Stimulated activated CD4-positive, alpha-beta T cell treated with anti-CD3 and anti-CD28 coated beads, Interleukin-4, amount 100 ng/mL, for 4 hours (primary cell): Measurements from ENCODE around the gene GPATCH1.
"Not testable (repeated sequence)": the region's sequence is repeated elsewhere in the genome, so short reads cannot be mapped to it uniquely, and the experiment has no call there.

Experiments
- DNase-seq, 2 experiments: peaks; one replicate each; pipeline ENCODE4 v3.0.0-alpha.2; 2020

GPATCH1 gene

DNA sequence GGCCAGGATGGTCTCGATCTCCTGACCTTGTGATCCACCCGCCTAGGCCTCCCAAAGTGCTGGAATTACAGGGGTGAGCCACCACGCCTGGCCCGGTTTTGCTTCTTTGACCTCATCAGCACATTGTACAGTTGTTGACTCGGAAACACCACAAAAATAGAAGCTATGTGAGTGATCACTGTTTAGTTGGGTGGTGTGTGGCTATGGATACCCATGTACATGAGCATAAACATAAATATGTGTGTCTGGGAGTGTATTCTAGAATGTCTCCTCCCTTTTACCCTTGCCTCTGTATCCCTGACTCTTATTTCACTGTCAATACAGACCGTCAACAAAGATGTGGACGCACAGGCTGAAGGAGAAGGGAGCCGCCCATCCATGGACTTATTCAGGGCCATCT lies 36.5 kb downstream of the GPATCH1 start:
- DNase-seq: no peak

DNA sequence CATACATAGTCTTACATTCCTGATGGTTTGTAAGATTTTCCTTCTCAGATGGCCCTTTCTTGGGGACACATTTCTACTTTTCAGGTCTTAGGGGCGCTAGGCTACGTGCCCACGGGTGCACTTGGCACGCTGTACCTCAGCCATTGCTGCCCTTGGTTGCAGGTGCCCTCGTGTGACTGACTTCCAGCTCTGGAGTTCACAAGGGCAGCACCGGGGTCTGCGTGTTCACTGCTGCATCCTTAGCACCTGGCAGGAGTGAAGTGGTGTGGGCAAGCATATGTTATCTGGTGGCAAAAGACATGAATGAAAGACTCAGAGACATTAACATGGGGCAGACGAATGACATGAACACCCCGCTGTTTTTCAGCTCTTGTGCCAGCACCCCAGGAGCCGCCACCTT lies 37.7 kb downstream of the GPATCH1 start:
- DNase-seq: no peak

DNA sequence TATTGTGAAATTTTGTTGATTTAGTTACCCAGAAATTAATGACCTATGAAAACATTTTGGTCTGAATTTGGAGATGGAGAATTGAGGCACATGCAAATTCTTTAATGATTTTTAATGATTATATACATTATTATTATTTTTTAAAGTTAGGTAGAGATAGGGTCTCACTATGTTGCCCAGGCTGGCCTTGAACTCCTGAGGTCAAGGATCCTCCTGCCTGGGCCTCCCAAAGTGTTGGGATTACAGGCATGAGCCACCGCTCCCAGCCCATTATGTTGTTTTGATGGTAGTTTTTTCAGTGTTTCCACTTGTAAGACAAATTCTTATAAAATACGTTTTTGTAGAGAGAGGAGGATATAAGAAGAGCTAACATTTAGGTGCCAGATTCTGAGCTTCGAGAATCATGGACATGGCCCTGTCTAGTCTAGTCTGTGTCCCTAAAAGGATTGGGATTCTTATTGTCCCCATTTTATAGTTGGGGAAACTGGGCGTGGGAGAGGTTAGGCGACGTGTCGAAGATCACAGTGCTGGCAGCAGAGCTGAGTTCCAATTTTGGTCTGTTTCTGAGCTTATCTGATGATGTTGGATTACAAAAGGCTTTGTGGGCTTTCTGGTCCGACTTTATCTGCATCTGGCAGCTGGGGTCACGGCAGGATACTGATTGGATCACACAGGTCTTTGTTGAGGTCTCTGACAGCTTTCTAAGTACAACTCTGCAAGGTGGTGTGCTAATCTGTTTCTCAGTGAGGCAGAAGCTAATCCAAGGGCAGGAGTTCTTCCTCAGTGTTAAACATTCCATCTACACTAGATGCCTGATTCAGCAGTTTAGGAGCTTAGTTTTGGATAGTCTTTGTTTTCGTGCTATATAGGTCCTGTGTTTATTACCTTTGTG lies 43.5 kb downstream of the GPATCH1 start:
- DNase-seq: no peak

DNA sequence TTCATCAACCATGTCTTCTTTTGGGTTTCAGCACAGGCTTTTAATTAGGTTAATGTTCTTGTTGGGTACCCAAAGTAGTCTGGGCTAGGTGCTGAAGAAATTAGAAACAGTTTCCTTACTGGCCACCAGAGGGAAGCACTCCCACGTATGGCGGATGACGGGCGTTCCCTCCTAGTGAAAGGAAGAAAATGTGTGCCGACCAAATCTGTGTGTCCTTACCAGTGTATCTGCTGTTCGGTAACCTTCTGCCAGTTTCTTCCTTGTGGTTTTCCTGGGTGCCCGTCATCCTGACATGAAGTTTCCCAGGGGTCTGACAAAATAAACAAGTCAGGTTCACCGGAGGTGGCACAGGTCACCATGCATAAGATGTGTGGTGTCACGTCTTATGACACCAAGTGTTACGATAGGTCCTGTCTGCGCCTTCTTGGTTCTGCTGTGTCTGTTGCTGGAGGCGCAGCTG lies 45.0 kb downstream of the GPATCH1 start:
- peak; percentile 22 to 39 for DNase-seq

DNA sequence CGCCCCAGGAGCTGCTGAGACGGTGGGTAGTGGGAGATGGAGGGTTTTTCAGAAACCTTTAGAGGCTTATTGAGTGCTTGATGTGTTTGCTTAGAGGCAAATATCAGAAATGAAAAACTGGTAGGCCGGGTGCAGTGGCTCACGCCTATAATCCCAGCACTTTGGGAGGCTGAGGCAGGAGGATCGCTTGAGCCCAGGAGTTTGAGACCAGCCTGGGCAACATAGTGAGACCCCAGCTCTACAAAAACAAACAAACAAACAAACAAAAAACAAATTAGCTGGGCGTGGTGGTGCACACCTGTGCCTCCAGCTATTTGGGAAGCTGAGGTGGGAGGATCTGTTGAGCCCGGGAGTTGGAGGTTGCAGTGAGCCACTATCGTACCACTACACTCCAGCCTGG lies 45.7 kb downstream of the GPATCH1 start:
- DNase-seq: not testable (repeated sequence)

DNA sequence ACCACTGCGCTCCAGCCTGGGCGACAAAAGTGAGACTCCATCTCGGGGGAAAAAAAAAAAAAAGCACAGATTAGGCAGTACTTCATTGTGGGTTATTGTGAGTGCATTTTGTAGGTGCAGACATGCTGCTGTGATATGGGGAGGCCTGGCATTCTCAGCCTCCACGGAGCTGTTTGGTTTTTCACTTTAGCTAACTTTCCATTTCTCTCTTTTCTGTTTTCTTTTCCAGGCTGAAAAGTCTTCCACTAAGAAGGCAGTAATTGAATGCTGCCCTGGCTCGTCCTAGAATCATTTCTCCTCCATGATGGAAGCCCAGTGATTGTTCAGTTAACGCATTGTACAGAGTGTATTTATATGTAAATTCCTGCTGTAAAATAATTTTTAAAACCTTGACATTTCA lies 48.9 kb downstream of the GPATCH1 start:
- DNase-seq: no peak

DNA sequence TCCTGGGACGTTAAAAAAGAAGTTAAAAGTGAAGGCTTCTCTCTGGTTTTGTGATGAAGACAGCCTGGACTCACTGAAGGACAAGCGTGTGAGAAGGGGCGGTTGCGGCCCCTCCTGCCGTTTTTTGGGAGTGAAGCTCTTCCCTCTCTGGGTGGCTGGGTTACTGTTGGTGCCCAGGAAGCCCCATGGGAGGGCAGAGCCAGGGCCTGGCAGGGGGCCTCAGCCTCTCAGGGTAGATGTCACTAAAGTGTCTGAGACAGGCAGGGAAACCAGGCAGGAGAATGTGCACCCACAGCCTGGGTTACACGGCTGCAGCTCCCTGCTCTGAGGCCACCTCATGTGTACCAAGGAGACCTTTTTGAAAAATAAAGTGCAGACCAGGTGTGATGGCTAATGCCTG lies 49.5 kb downstream of the GPATCH1 start:
- no peak for DNase-seq

DNA sequence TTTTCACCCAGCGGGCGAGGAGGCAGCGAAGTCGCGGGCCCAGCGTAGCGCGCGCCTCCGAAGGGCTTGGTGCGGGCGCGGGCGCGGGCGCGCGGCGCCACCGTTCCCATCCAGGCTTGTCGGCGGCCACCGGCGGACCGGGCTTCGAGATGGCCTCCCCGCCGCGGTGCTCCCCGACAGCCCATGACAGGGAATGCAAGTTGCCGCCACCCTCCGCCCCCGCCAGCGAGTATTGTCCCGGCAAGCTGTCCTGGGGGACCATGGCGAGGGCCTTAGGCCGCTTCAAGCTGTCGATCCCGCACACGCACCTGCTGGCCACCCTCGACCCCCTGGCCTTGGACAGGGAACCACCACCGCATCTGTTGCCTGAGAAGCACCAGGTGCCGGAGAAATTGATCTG lies 51.0 kb downstream of the GPATCH1 start, which contains the start of gene WDR88:
Gene WDR88 (plus strand): TSS at position 94 of the 400 bp plus-strand sequence. CDS start 56 bp downstream, at position 150.
- no peak for DNase-seq

DNA sequence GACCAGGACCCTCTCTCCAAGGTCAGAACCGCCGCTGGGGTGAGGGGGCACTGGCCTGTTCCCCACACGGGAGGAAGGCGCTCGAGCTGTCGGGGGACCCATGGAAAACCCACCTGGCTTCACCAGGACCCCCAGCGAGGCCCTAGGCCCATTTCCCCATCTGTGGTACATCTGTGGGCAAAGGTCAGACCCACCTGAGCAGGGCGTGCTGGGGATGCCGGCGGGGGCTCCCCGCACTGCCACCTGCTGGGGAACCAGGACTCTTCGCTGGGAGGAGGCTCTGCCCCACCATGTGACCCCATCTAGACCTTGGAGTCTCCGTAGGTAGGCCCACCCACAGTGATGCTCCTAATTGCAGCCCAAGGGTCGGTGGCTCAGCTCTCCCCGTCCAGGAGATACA lies 51.4 kb downstream of the GPATCH1 start:
- no peak for DNase-seq

DNA sequence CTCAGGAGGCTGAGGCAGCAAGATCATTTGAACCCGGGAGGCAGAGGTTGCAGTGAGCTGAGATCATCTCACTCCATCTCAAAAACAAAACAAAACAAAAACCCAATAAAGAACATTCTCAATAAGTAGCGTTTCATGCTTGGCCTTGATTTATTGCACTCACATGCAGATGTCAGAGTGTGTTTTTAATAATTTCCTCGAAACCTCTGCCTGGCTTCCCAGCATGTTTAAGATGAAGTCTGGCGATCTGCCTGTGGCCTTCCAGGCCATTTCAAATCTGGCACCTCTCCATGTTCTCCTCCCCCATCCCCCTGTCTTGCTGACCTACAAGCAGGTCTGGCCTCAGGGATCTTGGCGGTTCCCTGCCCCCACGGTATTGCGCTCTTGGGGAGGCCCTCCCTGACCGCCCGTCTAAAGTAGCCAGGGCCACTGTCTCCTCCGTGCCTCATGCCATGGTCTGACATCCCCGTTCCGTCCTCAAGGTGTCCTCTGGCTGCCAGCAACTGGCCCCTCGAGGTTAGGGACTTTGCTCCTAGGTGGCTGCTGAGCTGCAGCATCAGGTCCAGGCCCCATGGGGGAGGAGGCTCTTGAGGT lies 52.6 kb downstream of the GPATCH1 start:
- DNase-seq: no peak

DNA sequence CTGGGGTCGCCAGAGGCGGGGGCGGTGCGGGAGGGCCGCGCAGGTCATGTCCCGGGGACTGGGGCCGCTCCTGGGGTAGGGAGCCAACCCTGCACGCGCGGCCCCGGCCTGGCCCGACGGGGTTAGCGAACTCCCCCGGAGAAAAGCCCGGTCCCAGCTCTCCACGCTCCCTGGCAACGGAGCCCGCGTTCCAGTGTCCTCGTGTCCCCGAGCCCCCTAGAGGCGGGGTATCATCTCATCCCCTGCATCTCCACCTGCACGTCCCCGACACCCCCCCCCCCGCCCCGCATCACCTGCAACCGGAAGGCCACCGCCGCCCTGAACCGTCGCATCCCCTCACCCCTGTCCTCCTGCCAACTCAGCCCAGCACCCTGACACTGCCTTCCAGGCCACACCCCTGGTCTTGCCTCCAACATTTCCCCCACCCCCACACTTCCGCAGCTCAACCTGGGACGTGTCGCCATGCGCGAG lies 53.6 kb downstream of the GPATCH1 start:
- DNase-seq: peak; percentile 56 to 73

DNA sequence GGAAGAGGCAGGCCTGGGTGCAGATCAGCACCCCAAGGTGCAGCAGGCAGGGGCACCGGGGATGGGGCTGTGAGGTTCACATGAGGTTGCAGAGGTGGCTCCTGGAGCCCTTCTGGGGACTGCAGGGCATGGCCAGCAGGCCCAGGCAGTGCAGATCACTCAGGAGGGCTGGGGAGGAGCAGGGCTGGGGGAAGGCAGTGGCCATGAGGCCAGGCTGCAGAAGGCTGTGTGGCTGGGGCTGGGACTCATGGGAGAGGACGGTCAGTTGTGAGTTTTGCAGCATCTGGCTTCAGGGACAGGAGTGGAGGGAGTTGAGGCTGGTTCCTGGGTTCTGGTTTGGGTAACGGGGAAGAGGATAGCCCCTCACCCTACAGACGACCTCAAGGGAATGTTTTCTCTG lies 58.2 kb downstream of the GPATCH1 start:
- no peak for DNase-seq

DNA sequence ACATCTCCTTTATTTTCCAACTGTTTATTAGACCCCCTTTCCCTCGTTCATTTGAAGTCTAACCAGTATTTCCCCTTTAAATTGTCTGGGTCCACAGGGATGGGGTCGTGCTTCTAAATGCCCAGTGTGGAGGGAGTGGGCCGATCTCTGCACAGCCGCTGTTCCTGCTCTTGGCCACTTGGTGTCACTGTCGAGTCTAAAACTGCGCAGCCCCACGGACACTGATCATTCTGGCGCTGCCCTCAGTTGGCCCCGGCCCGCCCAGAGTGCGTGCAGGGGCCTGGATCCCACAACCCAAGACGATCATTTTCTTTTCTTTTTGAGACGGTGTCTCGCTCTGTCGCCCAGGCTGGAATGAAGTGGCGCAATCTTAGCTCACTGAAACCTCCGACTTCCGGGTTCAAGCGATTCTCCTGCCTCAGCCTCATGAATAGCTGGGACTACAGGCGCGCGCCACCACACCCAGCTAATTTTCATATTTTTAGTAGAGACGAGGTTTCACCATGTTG lies 63.0 kb downstream of the GPATCH1 start:
- DNase-seq: peak; percentile 42 to 50

DNA sequence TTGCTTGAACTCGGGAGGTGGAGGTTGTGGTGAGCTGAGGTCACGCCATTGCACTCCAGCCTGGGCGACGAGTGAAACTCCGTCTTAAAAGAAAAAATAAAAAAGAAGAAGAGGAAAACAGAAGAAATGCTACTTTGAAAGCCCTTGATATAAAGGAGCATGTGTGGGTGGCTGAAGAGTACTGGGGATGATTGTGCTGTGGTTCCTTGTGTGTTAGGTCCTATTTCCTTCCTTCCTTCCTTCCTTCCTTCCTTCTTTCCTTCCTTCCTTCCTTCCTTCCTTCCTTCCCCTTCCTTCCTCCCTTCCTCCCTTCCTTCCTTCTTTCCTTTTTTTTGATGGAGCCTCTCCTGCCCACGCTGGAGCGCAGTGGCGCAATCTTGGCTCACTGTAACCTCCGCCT lies 65.2 kb downstream of the GPATCH1 start:
- no peak for DNase-seq

DNA sequence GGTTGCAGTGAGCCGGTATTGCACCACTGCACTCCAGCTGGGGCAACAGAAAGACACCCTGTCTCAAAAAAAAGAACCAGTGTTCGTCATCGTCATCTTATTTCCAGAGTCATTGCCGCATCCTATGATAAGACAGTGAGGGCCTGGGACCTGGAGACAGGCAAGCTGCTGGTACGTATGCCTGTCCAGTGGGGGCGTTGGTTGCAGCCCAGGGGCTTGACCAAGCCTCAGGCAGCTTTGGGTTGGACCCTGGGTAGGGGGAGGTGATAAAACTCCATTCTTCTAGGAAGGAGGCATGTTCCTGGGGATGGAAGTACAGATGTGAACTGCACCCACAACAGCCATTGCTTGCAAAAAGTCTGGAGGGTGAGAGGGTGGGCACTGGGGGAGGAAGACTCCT lies 66.6 kb downstream of the GPATCH1 start:
- no peak for DNase-seq

DNA sequence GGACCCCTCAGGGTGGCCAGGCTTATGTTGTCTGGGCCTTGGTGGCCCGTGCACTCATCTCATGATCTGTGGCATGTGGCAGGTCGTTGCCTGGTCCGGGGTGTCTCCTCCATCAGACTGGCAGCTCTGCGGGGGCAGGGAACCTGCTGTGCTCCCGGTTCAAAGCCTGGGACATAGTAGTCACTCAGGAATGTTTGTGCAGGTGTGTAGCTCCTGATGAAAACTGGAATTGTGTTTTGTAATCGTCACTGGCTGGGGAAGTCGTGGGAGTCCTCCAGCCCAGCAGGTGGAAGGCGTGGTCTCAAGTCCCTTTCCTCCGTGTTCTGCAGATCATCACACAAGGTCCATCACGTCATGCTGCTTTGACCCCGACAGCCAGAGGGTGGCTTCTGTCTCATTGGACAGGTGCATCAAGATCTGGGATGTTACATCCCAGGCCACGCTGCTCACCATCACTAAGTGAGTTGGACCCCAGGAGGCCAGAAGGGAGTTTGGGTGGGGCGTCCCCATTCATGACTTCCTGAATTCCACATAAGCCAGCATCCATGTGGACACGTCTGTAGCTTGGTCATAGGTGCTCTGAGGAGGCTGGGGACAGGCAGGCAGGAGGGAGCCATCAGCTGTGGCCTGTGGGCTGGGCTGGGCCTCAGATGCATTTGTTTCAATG lies 70.0 kb downstream of the GPATCH1 start:
- DNase-seq: no peak

DNA sequence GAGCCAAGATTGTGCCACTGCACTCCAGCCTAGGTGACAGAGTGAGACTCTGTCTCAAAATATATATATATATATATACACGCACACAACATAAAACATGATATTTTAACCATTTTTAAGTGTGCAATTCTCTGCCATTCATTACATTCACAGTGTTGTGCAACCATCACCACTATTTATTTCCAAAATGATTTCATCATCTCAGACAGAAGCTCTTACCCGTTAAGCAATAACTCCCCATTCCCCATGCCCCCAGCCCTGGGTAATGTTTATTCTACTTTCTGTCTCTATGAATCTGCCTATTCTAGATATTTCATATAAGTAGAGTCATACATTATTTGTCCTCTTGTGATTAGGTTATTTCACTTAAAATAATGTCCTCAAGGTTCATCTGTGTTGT lies 71.2 kb downstream of the GPATCH1 start:
- no peak for DNase-seq

DNA sequence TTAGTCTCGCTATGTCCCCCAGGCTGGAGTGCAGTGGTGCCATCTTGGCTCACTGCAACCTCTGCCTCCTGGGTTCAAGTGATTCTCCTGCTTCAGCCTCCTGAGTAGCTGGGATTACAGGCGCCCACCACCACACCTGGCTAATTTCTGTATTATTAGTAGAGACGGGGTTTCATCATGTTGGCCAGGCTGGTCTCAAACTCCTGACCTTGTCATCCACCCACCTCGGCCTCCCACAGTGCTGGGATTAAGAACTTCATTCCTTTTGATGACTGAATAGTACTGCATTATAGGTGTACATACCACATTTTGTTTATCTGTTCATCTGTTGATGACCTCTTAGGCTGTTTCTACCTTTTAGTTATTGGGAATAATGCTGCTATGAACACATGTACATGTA lies 71.6 kb downstream of the GPATCH1 start:
- not testable (repeated sequence) for DNase-seq

DNA sequence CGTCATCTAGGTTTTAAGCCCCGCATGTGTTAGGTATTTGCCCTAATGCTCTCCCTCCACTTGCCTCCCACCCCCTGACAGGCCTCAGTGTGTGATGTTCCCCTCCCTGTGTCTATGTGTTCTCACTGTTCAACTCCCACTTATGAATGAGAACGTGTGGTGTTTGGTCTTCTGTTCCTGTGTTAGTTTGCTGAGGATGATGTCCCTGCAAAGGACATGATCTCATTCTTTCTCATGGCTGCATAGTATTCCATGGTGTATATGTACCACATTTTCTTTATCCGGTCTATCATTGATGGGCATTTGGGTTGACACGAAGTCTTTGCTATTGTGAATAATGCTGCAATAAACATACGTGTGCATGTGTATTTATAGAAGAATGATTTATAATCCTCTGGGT lies 73.3 kb downstream of the GPATCH1 start:
- DNase-seq: not testable (repeated sequence)

DNA sequence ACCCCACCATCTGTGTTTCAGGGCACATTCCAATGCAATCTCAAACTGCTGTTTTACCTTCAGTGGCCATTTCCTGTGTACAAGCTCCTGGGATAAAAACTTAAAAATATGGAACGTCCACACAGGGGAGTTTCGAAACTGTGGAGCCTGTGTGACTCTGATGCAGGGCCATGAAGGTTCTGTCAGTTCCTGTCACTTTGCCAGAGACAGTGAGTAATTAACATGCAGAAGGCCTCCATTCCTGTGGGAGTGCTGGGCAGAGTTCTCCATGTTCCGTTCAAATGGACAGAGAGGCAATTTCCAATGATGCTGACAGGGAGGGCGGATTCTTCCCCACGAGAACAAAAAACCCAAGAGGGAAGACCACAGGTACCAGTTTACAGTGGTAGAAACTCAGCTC lies 75.4 kb downstream of the GPATCH1 start:
- DNase-seq: no peak

DNA sequence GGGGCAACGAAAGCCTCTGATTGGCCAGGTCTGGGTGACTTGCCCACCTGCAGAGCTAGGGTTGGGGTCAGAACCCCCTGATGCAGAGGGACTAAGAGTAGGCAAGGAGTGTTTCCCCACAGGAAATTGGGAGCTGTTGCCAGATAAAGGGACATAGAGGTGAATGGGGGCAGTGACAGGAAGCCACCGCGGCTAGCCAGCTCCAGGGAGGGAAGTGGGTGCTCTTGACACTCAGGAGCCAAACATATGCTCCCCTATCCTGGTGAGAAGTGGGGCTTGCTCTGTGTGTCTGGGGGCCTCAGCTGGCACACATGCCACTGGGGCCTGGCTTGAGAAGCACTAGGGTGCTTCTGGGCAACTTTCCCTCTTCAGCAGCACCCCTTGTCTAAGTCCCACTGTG lies 76.9 kb downstream of the GPATCH1 start:
- no peak for DNase-seq

DNA sequence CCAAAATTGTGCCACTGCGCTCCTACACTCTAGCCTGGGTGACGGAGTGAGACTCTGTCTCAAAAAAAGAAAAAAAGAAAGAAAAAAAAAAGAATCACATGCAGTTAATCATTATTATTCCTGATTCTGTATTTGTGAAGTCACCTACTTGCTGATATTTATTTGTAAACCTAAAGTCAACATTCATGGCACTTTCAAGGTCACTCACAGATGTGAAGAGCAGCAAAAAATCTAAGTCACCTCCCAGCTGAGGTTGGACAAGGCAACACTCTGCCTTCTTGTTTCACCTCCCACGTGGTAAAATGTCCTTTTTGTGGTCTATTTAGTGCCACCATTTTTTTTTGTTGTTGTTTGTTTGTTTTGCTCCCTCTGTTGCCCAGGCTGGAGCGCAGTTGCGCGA lies 77.4 kb downstream of the GPATCH1 start:
- DNase-seq: no peak

DNA sequence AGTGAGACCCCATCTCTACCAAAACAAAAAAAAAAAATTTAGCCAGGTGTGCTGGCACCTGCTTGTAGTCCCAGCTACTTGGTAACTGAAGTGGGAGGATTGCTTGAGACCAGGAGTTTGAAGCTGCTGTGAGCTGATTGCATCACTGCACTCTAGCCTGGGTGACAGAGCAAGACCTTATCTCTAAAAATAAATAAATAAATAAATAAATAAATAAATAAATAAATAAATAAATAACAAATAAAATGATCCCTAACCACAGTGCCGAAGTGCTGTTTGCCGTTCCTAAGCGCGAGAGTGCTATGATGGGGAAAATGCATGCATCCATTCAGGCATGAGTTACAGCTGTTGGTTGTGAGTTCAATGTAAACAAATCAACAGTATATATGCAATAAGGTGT lies 78.2 kb downstream of the GPATCH1 start:
- DNase-seq: no peak
